H9 (cell line): Measurements from ENCODE around the gene PHEX. TPM values are rescaled to one million over a fixed set of nuclear protein-coding genes. Genes with fewer than 3 reads are reported as not detected.

Source experiments
- DNase-seq: peaks from one replicate; pipeline ENCODE4 v3.0.0-alpha.2; 2017
- H2AFZ ChIP-seq: one replicate; pipeline ENCODE4 v1.6.1; 2013; ENCODE audit warnings: mild to moderate bottlenecking, low read length, control low read depth, moderate library complexity
- H2AK5ac ChIP-seq: 2 replicates; pipeline ENCODE4 v1.6.1; 2013; ENCODE audit warnings: low read length, control low read depth, mixed read lengths; ENCODE audit not compliant: insufficient read length
- H2BK120ac ChIP-seq: one replicate; pipeline ENCODE4 v1.6.1; 2013; ENCODE audit warnings: low read depth, mild to moderate bottlenecking, low read length, control low read depth, inconsistent platforms; ENCODE audit not compliant: poor library complexity, severe bottlenecking
- H2BK12ac ChIP-seq: 2 replicates; pipeline ENCODE4 v1.6.1; 2013; ENCODE audit warnings: low read length, control low read depth, mixed read lengths, low read depth; ENCODE audit not compliant: insufficient read length
- H2BK15ac ChIP-seq: 2 replicates; pipeline ENCODE4 v1.6.1; 2013; ENCODE audit warnings: low read depth, low read length, control low read depth
- H2BK20ac ChIP-seq: one replicate; pipeline ENCODE4 v1.6.1; 2013; ENCODE audit warnings: low read depth, mild to moderate bottlenecking, low read length, control low read depth, inconsistent platforms; ENCODE audit not compliant: poor library complexity, severe bottlenecking
- H2BK5ac ChIP-seq: 2 replicates; pipeline ENCODE4 v1.6.1; 2013; ENCODE audit warnings: low read length, control low read depth, mixed read lengths; ENCODE audit not compliant: insufficient read length
- H3K14ac ChIP-seq: 2 replicates; pipeline ENCODE4 v1.6.1; 2013; ENCODE audit warnings: low read length, control low read depth; ENCODE audit not compliant: insufficient read depth
- H3K18ac ChIP-seq: 2 replicates; pipeline ENCODE4 v1.6.1; 2013; ENCODE audit warnings: low read depth, mild to moderate bottlenecking, mixed read lengths, low read length, control low read depth; ENCODE audit not compliant: insufficient read length
- H3K23ac ChIP-seq: 2 replicates; pipeline ENCODE4 v1.6.1; 2013; ENCODE audit warnings: low read length, control low read depth, mixed read lengths, low read depth; ENCODE audit not compliant: insufficient read length
- H3K23me2 ChIP-seq: 2 replicates; pipeline ENCODE4 v1.6.1; 2013; ENCODE audit warnings: low read depth, mild to moderate bottlenecking, mixed read lengths, low read length, control low read depth; ENCODE audit not compliant: insufficient read length, poor library complexity, severe bottlenecking
- H3K27ac ChIP-seq: 2 replicates; pipeline ENCODE4 v1.5.1; 2013; ENCODE audit warnings: low read length, control low read depth, mixed read lengths, low read depth; ENCODE audit not compliant: insufficient read length
- H3K27me3 ChIP-seq: 2 replicates; pipeline ENCODE4 v1.6.1; 2013; ENCODE audit warnings: low read length, control low read depth, inconsistent platforms; ENCODE audit not compliant: insufficient read depth
- H3K4ac ChIP-seq: 2 replicates; pipeline ENCODE4 v1.6.1; 2013; ENCODE audit warnings: low read depth, mild to moderate bottlenecking, control low read depth, inconsistent platforms, low read length, moderate library complexity
- H3K4me1 ChIP-seq: 2 replicates; pipeline ENCODE4 v1.6.1; 2013; ENCODE audit warnings: low read length, control low read depth, inconsistent platforms; ENCODE audit not compliant: insufficient read depth
- H3K4me2 ChIP-seq: 2 replicates; pipeline ENCODE4 v1.6.1; 2013; ENCODE audit warnings: low read length, control low read depth, mixed read lengths; ENCODE audit not compliant: insufficient read length, insufficient read depth
- H3K56ac ChIP-seq: 2 replicates; pipeline ENCODE4 v1.6.1; 2013; ENCODE audit warnings: low read depth, mild to moderate bottlenecking, mixed read lengths, low read length, control low read depth; ENCODE audit not compliant: insufficient read length
- H3K79me1 ChIP-seq: 2 replicates; pipeline ENCODE4 v1.6.1; 2013; ENCODE audit warnings: low read depth, mild to moderate bottlenecking, moderate library complexity, low read length, control low read depth, inconsistent platforms; ENCODE audit not compliant: insufficient read depth, poor library complexity, severe bottlenecking
- H3K79me2 ChIP-seq: 2 replicates; pipeline ENCODE4 v1.6.1; 2013; ENCODE audit warnings: low read length, control low read depth, inconsistent platforms; ENCODE audit not compliant: insufficient read depth
- H3K9ac ChIP-seq: 2 replicates; pipeline ENCODE4 v1.6.1; 2013; ENCODE audit warnings: low read length, control low read depth, mixed read lengths; ENCODE audit not compliant: insufficient read length; ENCODE audit errors: extremely low read depth
- H3K9me3 ChIP-seq: one replicate; pipeline ENCODE4 v1.6.1; 2013; ENCODE audit warnings: low read depth, low read length, inconsistent platforms; ENCODE audit not compliant: control insufficient read depth
- H3T11ph ChIP-seq: one replicate; pipeline ENCODE4 v1.6.1; 2013; ENCODE audit warnings: mild to moderate bottlenecking, low read length, control low read depth, inconsistent platforms
- H4K20me1 ChIP-seq: one replicate; pipeline ENCODE4 v1.6.1; 2013; ENCODE audit not compliant: control insufficient read depth, insufficient read length, insufficient read depth
- H4K5ac ChIP-seq: 2 replicates; pipeline ENCODE4 v1.6.1; 2013; ENCODE audit warnings: low read depth, mild to moderate bottlenecking, mixed read lengths, low read length, control low read depth; ENCODE audit not compliant: insufficient read length
- H4K8ac ChIP-seq: replicated peaks from 2 replicates; pipeline ENCODE4 v1.6.1; 2013; ENCODE audit warnings: low read length, control low read depth, mixed read lengths, low read depth; ENCODE audit not compliant: insufficient read length
- H4K91ac ChIP-seq: 2 replicates; pipeline ENCODE4 v1.6.1; 2013; ENCODE audit warnings: low read depth, mild to moderate bottlenecking, moderate library complexity, mixed read lengths, low read length, control low read depth; ENCODE audit not compliant: insufficient read length
- H3K27ac Mint-ChIP-seq, 3 experiments: 2 replicates in 2 of 3; 3 replicates in 1 of 3; pipeline ENCODE4 v1.8.0; 2020 to 2021; ENCODE audit warnings: mixed read lengths in 3 of 3, mild to moderate bottlenecking in 1 of 3, moderate library complexity in 1 of 3
- H3K27me3 Mint-ChIP-seq: 2 replicates; pipeline ENCODE4 v1.8.0; 2021; ENCODE audit warnings: low read depth, mild to moderate bottlenecking, moderate library complexity, mixed read lengths
- H3K36me3 Mint-ChIP-seq, 3 experiments: 2 replicates in 2 of 3; 3 replicates in 1 of 3; pipeline ENCODE4 v1.8.0; 2020 to 2021; ENCODE audit warnings: low read depth in 3 of 3, mixed read lengths in 3 of 3; ENCODE audit not compliant: insufficient read depth in 1 of 3
- H3K4me1 Mint-ChIP-seq, 2 experiments: 2 replicates each; pipeline ENCODE4 v1.8.0; 2020; ENCODE audit warnings: mixed read lengths in 2 of 2
- H3K4me3 Mint-ChIP-seq, 2 experiments: 2 replicates in 1 of 2; 3 replicates in 1 of 2; pipeline ENCODE4 v1.8.0; 2020 to 2021; ENCODE audit warnings: mild to moderate bottlenecking in 2 of 2, mixed read lengths in 2 of 2, moderate library complexity in 1 of 2
- H3K9me3 Mint-ChIP-seq, 2 experiments: 2 replicates in 1 of 2; 3 replicates in 1 of 2; pipeline ENCODE4 v1.8.0; 2020; ENCODE audit warnings: mild to moderate bottlenecking in 2 of 2, mixed read lengths in 2 of 2, moderate library complexity in 1 of 2
- CTCF ChIP-seq: fragments of 200-600 bp; sonication (generic); conservative IDR thresholded peaks from 3 replicates; pipeline ENCODE4 v1.8.0; 2021; ENCODE audit warnings: antibody characterized with exemption, mild to moderate bottlenecking
- WGBS: extraction: QIAGEN DNeasy Blood & Tissue Kit; methylation state at CpG from one replicate; pipeline ENCODE4 v1.1.7; 2013; ENCODE audit warnings: missing lambda C conversion rate, low lambda C conversion rate, mixed read lengths; ENCODE audit not compliant: insufficient read length; ENCODE audit errors: extremely low coverage; 5-methylcytosine and 5-hydroxymethylcytosine counted together
- total RNA-seq: library from RNA; stranded (reverse); gene quantifications from 2 replicates; pipeline ENCODE4 v1.2.1, GENCODE V29; 2021

Gene PHEX
- total RNA-seq, 1 experiment from 2014 or later: 0.11 TPM

- H2AK5ac ChIP-seq: no peak overlapping the region
- peaks cover 0 to 28% of the 10 kb centered on the region in 2 experiments; a peak in 4 of 5 replicates for H3K9me3 Mint-ChIP-seq
- H3K9me3 ChIP-seq: no peaks in the 10 kb centered on the region
- H3K79me2 ChIP-seq: no peaks in the 10 kb centered on the region
- no peak for TF ChIP-seq CTCF
- no peak overlapping the region for H2BK20ac ChIP-seq
- no peak overlapping the region for H2BK15ac ChIP-seq
- no peak overlapping the region for H4K8ac ChIP-seq
- no peak overlapping the region for H2AFZ ChIP-seq
- H3K36me3 Mint-ChIP-seq: no peaks in the 10 kb centered on the region
- no peaks in the 10 kb centered on the region; the same call in 1 of the 2 replicates for H3K4me1 ChIP-seq
- no peak overlapping the region for H3K27ac ChIP-seq
- peaks cover 7% of the 10 kb centered on the region in 2 experiments for H3K4me1 Mint-ChIP-seq
- H3K23ac ChIP-seq: no peak overlapping the region
- no peaks in the 10 kb centered on the region for H3K27me3 Mint-ChIP-seq
- no peak overlapping the region for H3K4me3 Mint-ChIP-seq
- no peak overlapping the region for H2BK5ac ChIP-seq
- no peak overlapping the region for H3K4me2 ChIP-seq
- H3K27me3 ChIP-seq: no peaks in the 10 kb centered on the region
- H3K9ac ChIP-seq: no peak overlapping the region
- no peak overlapping the region for H3T11ph ChIP-seq
- no peak overlapping the region for H4K5ac ChIP-seq
- no peaks in the 10 kb centered on the region for H4K20me1 ChIP-seq
- H3K27ac Mint-ChIP-seq: no peak overlapping the region
- H3K4ac ChIP-seq: no peak overlapping the region
- no peak overlapping the region for H3K56ac ChIP-seq
- H3K14ac ChIP-seq: no peak overlapping the region
- no peak overlapping the region for H2BK120ac ChIP-seq
- no peak for DNase-seq
- WGBS: no CpG with 5 or more reads among the region's 1 CpG
- H4K91ac ChIP-seq: no peak overlapping the region
- no peak overlapping the region for H2BK12ac ChIP-seq
- no peak overlapping the region for H3K18ac ChIP-seq
- no peaks in the 10 kb centered on the region for H3K23me2 ChIP-seq
- H3K79me1 ChIP-seq: no peaks in the 10 kb centered on the region
Measured at GRCh38 chrX:22059775-22060174, 27.6 kb downstream of the PHEX start.
